H1 (cell line): Measurements from ENCODE around the gene INPP5A. TPM values are rescaled to one million over a fixed set of nuclear protein-coding genes. Genes with fewer than 3 reads are reported as not detected.

Experiments used
- CTCF ChIA-PET: fragments of 300-600 bp; sonication (Branson Sonifier 250); formaldehyde crosslinking; loops from one replicate; lab custom pipeline; 2021; ENCODE audit not compliant: partially characterized antibody; lab: Charles Lee
- POLR2A ChIA-PET: fragments of 300-600 bp; sonication (Branson Sonifier 250); formaldehyde crosslinking; loops from one replicate; lab custom pipeline; 2021; ENCODE audit warnings: inconsistent platforms; ENCODE audit not compliant: partially characterized antibody; lab: Charles Lee
- DNase-seq, 2 experiments: peaks; one replicate each; pipeline versions ENCODE4 v3.0.0 to v3.0.0-alpha.2; 2010 to 2022; ENCODE audit warnings: low spot score in 2 of 2, low read depth in 1 of 2, mixed read lengths in 1 of 2
- FAIRE-seq: peaks from 2 replicates; lab custom pipeline; 2011; peaks lifted over from hg19 to GRCh38; lab: Jason Lieb, UNC
- H2AFZ ChIP-seq: 2 replicates; pipeline ENCODE4 v1.8.1; 2012; ENCODE audit warnings: low read length, inconsistent platforms
- H2AK5ac ChIP-seq: 2 replicates; pipeline ENCODE4 v1.6.1; 2013; ENCODE audit warnings: low read depth, low read length
- H2BK120ac ChIP-seq: replicated peaks from 2 replicates; pipeline ENCODE3; 2013; ENCODE audit warnings: low read depth, low read length, inconsistent platforms
- H2BK12ac ChIP-seq: 2 replicates; pipeline ENCODE4 v1.6.1; 2013; ENCODE audit warnings: low read depth, low read length
- H2BK15ac ChIP-seq: 2 replicates; pipeline ENCODE4 v1.6.1; 2013; ENCODE audit warnings: low read length
- H2BK20ac ChIP-seq: 2 replicates; pipeline ENCODE4 v1.6.1; 2013; ENCODE audit warnings: low read length
- H2BK5ac ChIP-seq: 2 replicates; pipeline ENCODE4 v1.6.1; 2013; ENCODE audit warnings: low read depth, low read length
- H3K14ac ChIP-seq: 2 replicates; pipeline ENCODE4 v1.6.1; 2013; ENCODE audit warnings: inconsistent platforms; ENCODE audit not compliant: insufficient read length
- H3K18ac ChIP-seq: 2 replicates; pipeline ENCODE4 v1.6.1; 2013; ENCODE audit warnings: low read length; ENCODE audit errors: extremely low read depth
- H3K23ac ChIP-seq: 2 replicates; pipeline ENCODE4 v1.6.1; 2013; ENCODE audit warnings: inconsistent platforms; ENCODE audit not compliant: insufficient read length
- H3K23me2 ChIP-seq: 2 replicates; pipeline ENCODE4 v1.6.1; 2013; ENCODE audit warnings: low read depth, low read length
- H3K27ac ChIP-seq: 2 replicates; pipeline ENCODE4 v1.6.1; 2011; ENCODE audit warnings: low read depth, low read length, inconsistent platforms
- H3K27me3 ChIP-seq, 4 experiments: replicated peaks in 1 of 4; 1 replicate in 1 of 4; 2 replicates in 3 of 4; pipeline versions ENCODE4 v1.6.1 to v1.8.1; 2011 to 2013; ENCODE audit warnings: low read length in 3 of 4, mild to moderate bottlenecking in 3 of 4, inconsistent platforms in 2 of 4, mixed read lengths in 2 of 4, moderate library complexity in 1 of 4; ENCODE audit not compliant: control insufficient read depth in 3 of 4, insufficient read depth in 3 of 4; ENCODE audit errors: extremely low read depth in 1 of 4
- H3K36me3 ChIP-seq, 4 experiments: 2 replicates each; pipeline versions ENCODE4 v1.6.1 to v1.8.1; 2011 to 2013; ENCODE audit warnings: mild to moderate bottlenecking in 4 of 4, low read length in 3 of 4, moderate library complexity in 2 of 4, control low read depth in 1 of 4, inconsistent platforms in 1 of 4; ENCODE audit not compliant: insufficient read depth in 4 of 4, control insufficient read depth in 2 of 4
- H3K4ac ChIP-seq: replicated peaks from 2 replicates; pipeline ENCODE3; 2013; ENCODE audit warnings: low read length, low read depth, mixed read lengths, inconsistent platforms; ENCODE audit not compliant: insufficient read length
- H3K4me1 ChIP-seq, 4 experiments: replicated peaks in 1 of 4; 1 replicate in 1 of 4; 2 replicates in 3 of 4; pipeline versions ENCODE4 v1.6.1 to v1.8.1; 2011 to 2013; ENCODE audit warnings: low read length in 3 of 4, inconsistent platforms in 2 of 4, mixed read lengths in 1 of 4; ENCODE audit not compliant: insufficient read depth in 4 of 4, control insufficient read depth in 3 of 4
- H3K4me2 ChIP-seq, 2 experiments: 2 replicates each; pipeline versions ENCODE4 v1.6.1 to v1.8.1; 2011 to 2013; ENCODE audit warnings: low read depth in 2 of 2, low read length in 2 of 2, control low read depth in 1 of 2, inconsistent platforms in 1 of 2, mild to moderate bottlenecking in 1 of 2; ENCODE audit not compliant: insufficient read depth in 1 of 2
- H3K4me3 ChIP-seq, 4 experiments: fragments of 200-600, 300-600 bp in 1 of 4; sonication (generic), shearing (Covaris generic), sonication (Bioruptor Twin) in 1 of 4; 2 replicates each; pipeline versions ENCODE4 v1.5.1 to v1.8.1; 2011 to 2016; ENCODE audit warnings: low read length in 4 of 4, low read depth in 3 of 4, control low read depth in 2 of 4, inconsistent platforms in 2 of 4, mild to moderate bottlenecking in 2 of 4, mixed read lengths in 1 of 4, moderate library complexity in 1 of 4; ENCODE audit not compliant: insufficient read depth in 2 of 4; ENCODE audit errors: extremely low read depth in 1 of 4
- H3K56ac ChIP-seq: replicated peaks from 2 replicates; pipeline ENCODE3; 2013; ENCODE audit warnings: low read depth, mild to moderate bottlenecking, mixed read lengths, low read length, inconsistent platforms; ENCODE audit not compliant: insufficient read length
- H3K79me1 ChIP-seq: 2 replicates; pipeline ENCODE4 v1.6.1; 2013; ENCODE audit warnings: low read depth, low read length, control low read depth
- H3K79me2 ChIP-seq, 2 experiments: 2 replicates each; pipeline versions ENCODE4 v1.6.1 to v1.8.1; 2012 to 2013; ENCODE audit warnings: low read length in 2 of 2, mild to moderate bottlenecking in 2 of 2, inconsistent platforms in 1 of 2; ENCODE audit not compliant: insufficient read depth in 2 of 2, control insufficient read depth in 1 of 2
- H3K9ac ChIP-seq, 4 experiments: replicated peaks in 1 of 4; 1 replicate in 1 of 4; 2 replicates in 3 of 4; pipeline versions ENCODE4 v1.6.1 to v1.8.1; 2011 to 2013; ENCODE audit warnings: low read depth in 3 of 4, low read length in 3 of 4, control low read depth in 2 of 4, mild to moderate bottlenecking in 2 of 4, moderate library complexity in 2 of 4, inconsistent platforms in 1 of 4; ENCODE audit errors: extremely low read depth in 1 of 4
- H3K9me3 ChIP-seq, 2 experiments: 2 replicates each; pipeline versions ENCODE4 v1.6.1 to v1.8.1; 2012 to 2013; ENCODE audit warnings: mild to moderate bottlenecking in 2 of 2, moderate library complexity in 2 of 2, control low read depth in 1 of 2, inconsistent platforms in 1 of 2, low read depth in 1 of 2, low read length in 1 of 2, mixed read lengths in 1 of 2; ENCODE audit not compliant: insufficient read depth in 2 of 2
- H4K20me1 ChIP-seq, 2 experiments: replicated peaks in 1 of 2; 2 replicates each; pipeline versions ENCODE3 to v1.8.1; 2011 to 2013; ENCODE audit warnings: inconsistent platforms in 2 of 2, low read length in 2 of 2, mild to moderate bottlenecking in 1 of 2; ENCODE audit not compliant: insufficient read depth in 2 of 2, control insufficient read depth in 1 of 2
- H4K5ac ChIP-seq: 2 replicates; pipeline ENCODE4 v1.6.1; 2013; ENCODE audit warnings: low read length, low read depth, mixed read lengths, inconsistent platforms; ENCODE audit not compliant: insufficient read length
- H4K8ac ChIP-seq: 2 replicates; pipeline ENCODE4 v1.8.0; 2013; ENCODE audit warnings: mild to moderate bottlenecking, moderate library complexity, low read length, inconsistent platforms; ENCODE audit not compliant: insufficient read depth; ENCODE audit errors: extremely low read depth
- H4K91ac ChIP-seq: replicated peaks from 2 replicates; pipeline ENCODE3; 2013; ENCODE audit warnings: low read length, mixed read lengths, inconsistent platforms; ENCODE audit not compliant: insufficient read length
- NRF1 ChIP-seq: IDR thresholded peaks from 2 replicates; pipeline ENCODE4 v1.6.1; 2011; ENCODE audit warnings: mild to moderate bottlenecking, low read depth, low read length, improper control_type of control experiment
- POLR2AphosphoS5 ChIP-seq: IDR thresholded peaks from 2 replicates; pipeline ENCODE4 v1.6.1; 2011; ENCODE audit warnings: low read depth, low read length
- TAF1 ChIP-seq: IDR thresholded peaks from 2 replicates; pipeline ENCODE4 v1.6.1; 2011; ENCODE audit warnings: mild to moderate bottlenecking, low read depth, low read length
- WGBS, 2 experiments: shearing (Covaris generic) in 1 of 2; methylation state at CpG; one replicate each; pipeline versions ENCODE4 v1.1.6 to v1.1.7; 2013 to 2015; ENCODE audit warnings: low lambda C conversion rate in 2 of 2, mixed read lengths in 2 of 2, inconsistent platforms in 1 of 2, low coverage in 1 of 2, missing lambda C conversion rate in 1 of 2; ENCODE audit not compliant: insufficient replicate concordance in 2 of 2, insufficient coverage in 1 of 2, insufficient read length in 1 of 2; ENCODE audit errors: extremely low coverage in 1 of 2, missing lambda C conversion rate in 1 of 2; 5-methylcytosine and 5-hydroxymethylcytosine counted together
- polyA plus RNA-seq, 7 experiments: library from polyadenylated mRNA; depleted of rRNA in 3 of 7; stranded (reverse) in 5 of 7; unstranded in 2 of 7; fragments of >200 nt in 5 of 7; fragments of 200-250 nt in 2 of 7; gene quantifications; 1 replicate in 5 of 7; 2 replicates in 1 of 7; 4 replicates in 1 of 7; pipeline versions ENCODE4 v1.2.1 to v1.2.3, GENCODE V29; 2011 to 2013; ENCODE audit warnings: missing spikeins in 2 of 7, mixed read lengths in 2 of 7
- total RNA-seq: library from RNA; stranded (reverse); fragmentation: NEBNext Ultra II Directional; extraction: Animal tissue kit (Norgen Biotek cat#: 25700); gene quantifications from 2 replicates; pipeline ENCODE4 v1.2.1, GENCODE V29; 2021

The INPP5A gene
- total and polyA plus RNA-seq, 2 of the 8 experiments (the other 6 are each of a cell fraction or from before 2014, with no cell fraction given): 19.7 to 27.5 TPM

DNA sequence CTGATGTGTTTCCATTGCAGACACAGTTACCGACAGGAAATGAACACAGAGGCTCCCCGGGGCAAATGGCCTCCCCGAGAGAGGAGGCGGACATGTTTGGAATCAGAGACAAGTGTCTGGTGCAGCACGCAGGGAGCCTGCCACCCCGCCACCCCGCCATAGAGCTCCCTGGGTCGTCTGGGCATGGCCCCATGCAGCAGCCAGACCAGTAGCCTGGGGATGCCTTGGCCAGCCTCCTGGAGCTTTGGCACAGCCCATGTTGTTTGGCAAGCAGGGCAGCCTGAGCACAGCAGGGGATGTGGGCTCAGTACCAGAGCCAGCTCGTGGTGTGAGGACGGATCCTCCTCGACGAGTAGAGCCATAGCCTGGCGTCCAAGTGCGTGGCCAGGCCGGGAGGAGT is 167.6 kb downstream of the INPP5A start:
- Histone ChIP-seq H3K23me2 (no peaks in the 10 kb centered on the region), H3K27ac (no peak overlapping the region), H3K18ac (no peak overlapping the region), H4K20me1 (peaks cover 0 to 2% of the 10 kb centered on the region in 2 experiments), H4K5ac (no peak overlapping the region), H3K4ac (no peak overlapping the region), H2AFZ (no peak overlapping the region), H2BK15ac (no peak overlapping the region), H3K14ac (no peak overlapping the region), H3K79me2 (no peaks in the 10 kb centered on the region), H3K79me1 (no peaks in the 10 kb centered on the region; the same call in none of the 2 replicates), H4K91ac (no peak overlapping the region), H3K36me3 (no peaks in the 10 kb centered on the region), H3K56ac (no peak overlapping the region), H2BK12ac (no peak overlapping the region), H3K9me3 (peaks cover 7 to 21% of the 10 kb centered on the region in 2 experiments), H4K8ac (no peak overlapping the region), H3K4me3 (no peak overlapping the region), H2BK120ac (no peak overlapping the region), H2AK5ac (no peak overlapping the region), H3K4me1 (no peaks in the 10 kb centered on the region; a peak in 1 of 7 replicates), H3K9ac (no peak overlapping the region), H3K4me2 (no peak overlapping the region), H3K27me3 (no peaks in the 10 kb centered on the region), H2BK20ac (no peak overlapping the region), H2BK5ac (no peak overlapping the region), H3K23ac (no peak overlapping the region)
- 93% methylated on average over 15 of the region's 15 CpGs; no CpG with 5 or more reads in 1 of the 2 experiments for WGBS, 2 experiments
- ChIA-PET CTCF (interaction anchor here (0.6 to 0.7 kb wide), 2 partner anchors 11 to 52 kb away, joined by 3 read pairs; no protein-coding TSS in a partner anchor), POLR2A (interaction anchor here (1.6 kb wide), 1 partner anchor 218 kb away, joined by 3 read pairs; no protein-coding TSS in a partner anchor)
- FAIRE-seq: no peak
- no peak for DNase-seq
- TF ChIP-seq POLR2AphosphoS5: no peak
- TF ChIP-seq NRF1: no peak
- TF ChIP-seq TAF1: no peak
